NAMALWA (cell line): ENCODE measurements around the gene PPP1R14D.
A peak's percentile ranks its signal among the peaks of the same experiment; 100 is the strongest.

ENCODE experiments used
- DNase-seq: peaks from one replicate; pipeline ENCODE4 v3.0.0-alpha.2; 2015; ENCODE audit warnings: low spot score

The PPP1R14D gene

GRCh38 chr15:40782609-40783227 is 45.8 kb downstream of the PPP1R14D start:
- peak; percentile 86 for DNase-seq

- no peak for DNase-seq
Measured at GRCh38 chr15:40776537-40777141, 51.9 kb downstream of the PPP1R14D start.

- no peak for DNase-seq
Measured at GRCh38 chr15:40775740-40776536, 52.6 kb downstream of the PPP1R14D start.

GRCh38 chr15:40775007-40775406 is 53.5 kb downstream of the PPP1R14D start:
- DNase-seq: no peak

GRCh38 chr15:40773902-40774301 is 54.6 kb downstream of the PPP1R14D start:
- DNase-seq: no peak

GRCh38 chr15:40773496-40773895 is 55.0 kb downstream of the PPP1R14D start:
- DNase-seq: no peak

GRCh38 chr15:40772014-40772413 is 56.5 kb downstream of the PPP1R14D start:
- no peak for DNase-seq

GRCh38 chr15:40771242-40771641 is 57.3 kb downstream of the PPP1R14D start:
- DNase-seq: no peak

- DNase-seq: peak; percentile 90
Measured at GRCh38 chr15:40770147-40770721, 58.3 kb downstream of the PPP1R14D start.

- peak; percentile 96 for DNase-seq
Measured at GRCh38 chr15:40769274-40770146, 59.0 kb downstream of the PPP1R14D start, which contains the start of gene C15orf62. TSS of gene C15orf62 (plus strand) at chr15:40769980. CDS start at chr15:40770496, 516 bp downstream.

- DNase-seq: peak; percentile 40
Measured at GRCh38 chr15:40768521-40769273, 59.8 kb downstream of the PPP1R14D start.

GRCh38 chr15:40767838-40768500 is 60.5 kb downstream of the PPP1R14D start:
- DNase-seq: no peak

GRCh38 chr15:40766906-40767837 is 61.3 kb downstream of the PPP1R14D start:
- DNase-seq: no peak

- DNase-seq: no peak
Measured at GRCh38 chr15:40766194-40766815, 62.2 kb downstream of the PPP1R14D start.
